NCI-H2081 treated with DMSO at 0.1 percent for 48 hours (cell line): Measurements from ENCODE around the gene EFL1.

Experiments used
- DNase-seq: peaks from one replicate; lab custom pipeline; 2025; lab: John Stamatoyannopoulos, UW

EFL1 gene

DNA sequence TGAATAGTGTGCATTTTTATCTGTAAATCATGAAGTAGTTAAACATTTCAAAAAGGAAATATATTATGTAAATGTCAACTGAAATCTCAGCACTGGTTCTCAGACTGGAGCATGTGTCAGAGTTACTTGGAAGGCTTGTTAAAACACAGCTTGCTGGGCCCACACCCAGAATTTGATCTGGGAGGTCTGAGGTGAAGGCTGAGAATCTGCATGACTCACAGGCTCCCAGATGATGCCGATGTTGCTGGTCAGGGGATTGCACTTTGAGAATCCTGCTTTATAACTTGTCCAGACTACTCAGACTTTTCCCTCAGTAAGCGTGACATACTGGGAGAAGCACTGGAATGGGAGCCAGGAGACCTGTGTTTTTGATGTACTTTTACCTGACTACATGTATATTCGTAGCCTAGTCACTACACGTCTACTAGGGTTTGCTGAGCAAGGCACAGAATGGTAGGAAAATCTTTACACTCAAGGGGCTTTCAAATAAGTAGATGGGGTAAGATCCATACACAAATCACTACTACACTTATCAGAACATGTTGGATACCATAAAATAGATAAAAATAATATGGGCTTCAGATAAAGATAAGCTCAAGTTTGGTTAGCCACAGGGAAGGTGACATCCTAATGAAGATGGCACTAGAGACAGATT is 139.7 kb downstream of the EFL1 start:
- no peak for DNase-seq

GRCh38 chr15:82118040-82118439 is 144.5 kb downstream of the EFL1 start:
- DNase-seq = no peak

GRCh38 chr15:82117296-82117695 is 145.2 kb downstream of the EFL1 start:
- DNase-seq = no peak

- no peak for DNase-seq
Observed at GRCh38 chr15:82114660-82115059, 147.9 kb downstream of the EFL1 start.

GRCh38 chr15:82113106-82113715 is 149.3 kb downstream of the EFL1 start:
- DNase-seq = no peak

GRCh38 chr15:82111918-82112317 is 150.6 kb downstream of the EFL1 start:
- DNase-seq = no peak

DNA sequence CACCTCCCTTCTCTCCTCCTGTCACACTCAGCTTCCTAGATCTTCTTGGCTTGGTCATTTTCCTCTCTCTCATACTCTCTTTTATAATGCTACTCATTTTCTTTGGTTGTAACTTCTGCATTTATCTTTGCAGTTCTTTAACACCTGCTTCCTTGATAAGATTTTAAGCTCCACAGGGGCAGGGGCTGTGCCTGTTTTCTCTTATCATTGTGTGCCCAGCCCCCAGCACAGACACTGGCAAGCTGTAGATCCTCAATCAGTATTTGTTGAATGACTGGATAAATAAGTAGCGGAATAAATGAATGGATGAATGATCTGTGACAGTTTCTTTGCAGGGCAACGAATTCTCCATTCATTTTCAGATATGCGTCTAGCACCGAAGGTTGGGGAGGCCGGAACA is 152.4 kb downstream of the EFL1 start:
- no peak for DNase-seq

DNA sequence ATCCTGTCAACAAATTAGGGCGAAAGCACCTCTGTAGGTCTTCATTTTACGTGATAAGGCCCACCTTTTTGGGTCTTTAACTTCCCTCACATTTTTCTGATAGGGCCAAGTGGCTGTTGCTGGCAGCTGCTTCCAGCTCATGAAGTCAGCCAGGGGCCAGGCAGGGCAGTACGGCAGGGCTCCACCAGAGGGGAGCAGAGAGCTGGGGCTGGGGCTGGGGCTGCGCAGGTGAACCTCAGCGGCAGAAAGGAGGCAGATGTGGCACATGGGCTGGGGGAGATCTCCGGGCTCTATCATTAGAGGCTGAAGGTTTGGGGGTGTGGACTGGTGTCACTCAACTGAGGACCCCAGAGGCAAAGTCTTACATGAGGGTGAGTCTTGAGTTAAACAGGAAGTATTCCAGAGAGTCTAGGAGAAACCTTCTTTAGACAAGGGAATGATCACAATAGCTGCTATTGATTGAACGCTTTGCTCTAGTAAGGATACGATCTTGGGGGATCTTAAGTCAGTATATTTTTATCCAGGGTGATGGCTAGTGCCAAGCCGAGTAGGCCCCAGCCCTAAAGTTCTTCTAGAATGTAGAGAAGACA is 153.9 kb downstream of the EFL1 start:
- DNase-seq = no peak

- DNase-seq = no peak
Observed at GRCh38 chr15:82106679-82107078, 155.9 kb downstream of the EFL1 start.

DNA sequence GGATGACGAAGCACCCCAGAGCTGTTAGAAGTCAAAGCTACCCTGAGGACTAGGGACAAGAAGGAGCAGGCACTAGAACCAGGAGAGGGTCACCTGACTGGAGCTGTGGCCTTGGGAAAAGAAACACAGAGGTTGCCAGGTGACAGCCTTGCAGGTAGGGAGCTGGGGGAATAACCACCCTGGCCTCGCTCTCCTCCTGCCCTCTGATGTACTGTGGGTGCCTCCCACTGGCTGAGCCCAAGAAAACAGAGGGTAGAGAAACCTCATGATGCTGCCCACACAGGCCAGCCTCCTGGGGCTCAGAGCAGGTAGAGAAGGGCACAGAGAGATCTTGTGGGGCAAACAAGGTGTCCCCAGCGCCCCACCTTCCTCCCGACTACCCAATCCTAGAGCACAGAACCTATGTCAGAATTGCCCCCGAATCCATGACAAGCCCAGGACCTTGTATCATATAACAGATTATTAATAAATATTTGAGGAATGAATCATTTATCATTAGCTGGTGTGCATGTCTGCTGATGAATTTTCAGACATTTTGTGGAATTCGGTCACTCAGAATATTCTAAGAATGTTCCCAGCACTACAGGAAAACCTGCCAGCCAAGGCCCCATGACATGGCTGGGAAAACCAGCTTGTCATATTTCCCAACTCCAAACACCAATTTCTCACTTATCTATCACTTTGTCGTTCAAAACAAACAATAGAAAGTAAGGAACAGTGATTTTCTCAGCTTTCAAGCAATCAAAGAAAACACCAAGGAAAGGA is 156.9 kb downstream of the EFL1 start:
- DNase-seq = no peak

DNA sequence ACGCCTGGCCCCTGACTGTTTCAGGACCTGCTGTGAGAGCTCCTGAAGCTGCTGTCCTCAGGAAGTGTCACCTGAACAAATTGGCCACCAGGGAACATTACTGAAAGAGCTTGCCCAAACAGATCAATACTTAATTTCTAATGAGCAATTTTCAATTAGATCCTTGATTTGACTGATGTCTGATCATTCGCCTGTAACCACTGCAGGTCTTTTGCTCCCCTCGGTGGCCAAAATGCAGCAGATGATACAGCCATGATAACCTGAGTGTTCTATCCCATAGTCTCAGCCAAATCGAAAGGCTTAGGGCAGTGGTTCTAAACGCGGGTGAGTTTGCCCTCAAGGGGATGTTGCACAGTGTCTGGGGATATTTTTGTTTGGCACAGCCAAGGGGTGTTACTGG is 159.1 kb downstream of the EFL1 start:
- DNase-seq = no peak

GRCh38 chr15:82100111-82100929 is 162.2 kb downstream of the EFL1 start:
- no peak for DNase-seq

GRCh38 chr15:82098674-82099073 is 163.9 kb downstream of the EFL1 start:
- no peak for DNase-seq

DNA sequence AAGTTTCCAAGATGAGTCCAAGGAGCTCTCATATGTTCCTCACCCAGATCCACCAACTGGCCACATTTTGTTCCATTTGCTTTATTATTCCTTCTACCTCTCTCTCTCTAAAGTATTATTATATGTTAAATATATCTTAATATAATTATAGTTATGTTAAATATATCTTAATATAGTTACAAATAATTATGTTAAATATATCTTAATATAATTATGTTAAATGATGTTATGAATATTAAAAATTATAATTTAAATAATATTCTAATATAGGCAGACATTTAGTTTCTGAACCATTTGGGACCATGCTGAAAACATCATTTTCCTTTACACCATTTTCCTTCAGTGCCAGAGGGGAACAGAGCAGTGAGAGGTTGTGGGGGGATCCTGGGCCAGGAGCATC is 166.7 kb downstream of the EFL1 start:
- no peak for DNase-seq

- no peak for DNase-seq
Observed at GRCh38 chr15:82093774-82094211, 168.7 kb downstream of the EFL1 start.

- DNase-seq = no peak
Observed at GRCh38 chr15:82093325-82093724, 169.2 kb downstream of the EFL1 start.

DNA sequence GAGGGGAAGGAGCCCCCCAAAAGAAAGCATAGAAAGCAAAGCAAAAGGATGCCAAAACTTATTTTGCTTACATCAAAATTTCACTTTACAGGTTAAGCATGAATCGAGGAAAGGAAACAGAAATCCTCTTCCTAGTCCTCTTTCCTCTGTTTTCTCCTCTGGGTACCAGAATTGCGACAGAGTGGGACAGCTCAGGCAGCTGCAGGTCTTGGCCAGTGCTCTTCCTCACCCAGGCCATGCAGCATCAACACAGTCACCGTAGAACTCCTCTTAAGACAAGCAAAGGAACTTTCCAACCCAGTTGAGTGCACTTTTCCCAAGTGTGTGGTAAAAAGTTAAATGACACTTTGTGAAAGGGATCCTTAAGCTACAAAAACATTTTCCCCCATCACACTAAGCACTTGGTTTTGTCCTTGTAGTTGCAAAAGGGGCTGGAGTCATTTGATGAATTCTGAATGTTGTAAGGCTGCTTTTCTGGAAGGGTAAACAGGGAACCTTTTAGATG is 170.8 kb downstream of the EFL1 start:
- no peak for DNase-seq

GRCh38 chr15:82086243-82086995 is 176.1 kb downstream of the EFL1 start:
- DNase-seq = no peak

DNA sequence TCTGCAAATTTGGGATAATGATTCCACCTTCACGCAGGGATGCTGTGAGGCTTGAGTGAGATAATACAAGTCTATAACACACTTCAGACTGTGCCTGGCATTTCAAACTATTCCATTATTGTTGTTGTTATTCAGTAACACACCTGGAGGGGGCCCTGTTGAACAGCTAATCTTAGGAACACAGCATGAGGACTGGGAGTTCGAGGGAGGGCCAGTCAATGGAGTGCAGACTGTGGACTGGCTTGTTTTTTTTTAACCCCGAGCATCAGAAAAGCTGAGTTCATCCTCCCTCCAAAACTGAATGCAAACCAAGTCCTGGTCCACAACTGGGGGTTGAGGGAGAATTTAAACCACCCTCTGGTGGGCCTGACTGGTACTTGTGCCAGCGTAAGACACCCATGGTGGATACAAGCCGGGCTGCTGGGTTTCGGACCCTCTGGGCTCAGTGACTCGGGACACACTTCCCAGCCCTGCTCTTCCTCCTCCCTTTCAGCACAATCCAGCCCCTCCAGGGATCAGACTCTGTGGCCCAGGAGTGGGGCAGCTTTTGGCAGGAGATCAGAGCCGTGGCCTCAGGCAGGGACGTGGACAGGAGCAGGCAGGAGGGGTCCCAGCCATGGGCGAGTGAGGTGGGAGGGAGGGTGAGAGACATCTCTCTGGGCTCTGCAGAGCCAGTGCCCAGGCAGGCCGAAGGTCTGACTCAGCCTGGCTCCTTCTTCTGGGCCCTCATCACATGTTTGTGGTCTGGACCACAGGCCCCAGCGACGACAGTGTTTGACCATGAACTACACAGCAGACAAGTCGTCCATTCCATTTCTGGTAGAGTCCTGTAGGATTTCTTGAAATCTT is 180.4 kb downstream of the EFL1 start:
- DNase-seq = no peak

- DNase-seq = no peak
Observed at GRCh38 chr15:82080774-82081173, 181.8 kb downstream of the EFL1 start.
